Sigmoid colon (tissue), 7 donors: ENCODE results near the gene MECR. TPM values are rescaled to one million over a fixed set of nuclear protein-coding genes. Genes with fewer than 3 reads are reported as not detected.

Experiments used
- DNase-seq: peaks from one replicate; pipeline ENCODE4 v3.0.0-alpha.2; 2019
- H3K27ac ChIP-seq, 4 donors: fragments of 200-600 bp; sonication (generic); one replicate each; pipeline ENCODE4 v1.5.1; 2016 to 2019; ENCODE audit warnings: mild to moderate bottlenecking in 1 of 4
- H3K27me3 ChIP-seq, 3 donors: fragments of 200-600 bp; sonication (generic); one replicate each; pipeline ENCODE4 v1.5.1; 2019; ENCODE audit warnings: mild to moderate bottlenecking in 1 of 3
- H3K36me3 ChIP-seq, 4 donors: fragments of 200-600 bp; sonication (generic); one replicate each; pipeline ENCODE4 v1.5.1; 2016 to 2019
- H3K4me1 ChIP-seq, 4 donors: fragments of 200-600 bp; sonication (generic); one replicate each; pipeline ENCODE4 v1.5.1; 2017 to 2019
- H3K4me3 ChIP-seq, 4 donors: fragments of 200-600 bp; sonication (generic); one replicate each; pipeline ENCODE4 v1.5.1; 2017 to 2019; ENCODE audit warnings: mild to moderate bottlenecking in 2 of 4, moderate library complexity in 1 of 4
- H3K9me3 ChIP-seq, 4 donors: fragments of 200-600 bp in 3 of 4; sonication (generic) in 3 of 4; one replicate each; pipeline versions ENCODE4 v1.5.1 to v1.6.1; 2013 to 2019
- EP300 ChIP-seq, 4 donors: sonication (generic); formaldehyde crosslinking; IDR thresholded peaks; one replicate each; pipeline ENCODE4 v1.6.1; 2017; ENCODE audit warnings: antibody characterized with exemption in 4 of 4
- POLR2A ChIP-seq, 2 donors: fragments of 450-650 bp; IDR thresholded peaks; one replicate each; pipeline ENCODE4 v1.6.1; 2016; ENCODE audit warnings: antibody characterized with exemption in 2 of 2, mild to moderate bottlenecking in 2 of 2, moderate library complexity in 2 of 2
- POLR2AphosphoS5 ChIP-seq, 4 donors: sonication (generic); formaldehyde crosslinking; IDR thresholded peaks; one replicate each; pipeline ENCODE4 v1.6.1; 2017; ENCODE audit warnings: antibody characterized with exemption in 4 of 4
- whole genome bisulfite sequencing, 2 donors: extraction: QIAGEN DNeasy Blood & Tissue Kit; methylation state at CpG; one replicate each; pipeline ENCODE4 v1.1.7; 2013; 5-methylcytosine and 5-hydroxymethylcytosine counted together
- intact Hi-C: fragments of 100-400 bp; cut with DNase I; formaldehyde crosslinking; loops from one replicate; pipeline ENCODE4 v1.15.1; 2023
- polyA plus RNA-seq, 3 donors: library from polyadenylated mRNA; stranded (reverse); fragments of 200-250 nt; gene quantifications; one replicate each; pipeline ENCODE4 v1.2.3, GENCODE V29; 2013
- total RNA-seq, 4 donors: library from RNA; depleted of rRNA; stranded (reverse); fragments of >200 nt; gene quantifications; one replicate each; pipeline ENCODE4 v1.1.0, GENCODE V29; 2016
- TF ChIP-seq, protein P1 (sequence below), 4 experiments: fragments of 450-650 bp in 3 of 4; fragments of 200-600 bp in 1 of 4; IDR thresholded peaks; one replicate each; pipeline ENCODE4 v1.5.1; 2016 to 2019; ENCODE audit warnings: antibody characterized with exemption in 4 of 4, mild to moderate bottlenecking in 3 of 4, moderate library complexity in 2 of 4
- donor health status: healthy with polysubstance abuse.
- donor health status: Bipolar disorder and iron deficiency.
- donor health status: healthy.

The MECR gene
- total and polyA plus RNA-seq, 7 donors = 9.2 to 26.6 (median 17.1) TPM

DNA sequence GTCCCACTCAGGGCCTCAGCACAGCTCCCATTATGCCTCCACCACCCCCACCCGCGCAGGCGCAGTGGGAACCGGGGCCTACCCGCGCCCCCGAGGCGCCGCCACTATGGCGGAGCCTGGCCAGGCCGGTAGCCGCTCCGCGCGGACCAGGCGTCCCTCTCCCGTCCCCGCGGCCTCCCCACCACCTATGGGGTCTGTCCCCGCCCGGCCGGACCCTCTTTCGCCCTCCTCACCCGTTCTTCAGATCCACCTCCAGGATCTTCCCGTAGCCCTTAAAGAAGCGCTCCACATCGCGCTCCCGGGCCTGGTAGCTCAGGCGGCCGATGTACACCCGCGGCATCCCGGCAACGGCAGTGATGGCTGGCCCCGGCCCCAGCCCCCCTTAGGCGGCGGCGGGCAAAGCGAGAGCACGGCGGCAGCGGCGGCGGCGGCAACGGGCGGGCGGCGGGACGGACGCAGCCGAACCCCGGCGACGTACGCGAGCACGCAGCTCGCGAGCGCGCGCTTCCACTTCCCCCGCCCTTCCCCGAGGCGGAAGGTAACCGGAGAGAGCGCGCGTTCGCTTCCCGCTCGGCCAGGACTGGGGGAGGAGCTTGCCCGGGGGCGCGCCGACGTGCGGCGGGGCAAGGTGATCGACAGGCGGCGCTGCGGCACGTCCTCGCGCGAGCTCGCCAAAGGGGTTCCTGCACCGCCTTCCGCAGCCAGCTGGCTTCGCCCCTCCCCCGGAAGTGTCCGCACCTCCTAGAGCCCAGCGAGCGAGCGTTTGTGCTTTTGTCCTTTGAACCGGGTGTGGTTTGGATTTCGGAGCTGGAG is 49.1 kb downstream of the MECR start, which contains the start of gene SRSF4:
Gene SRSF4 (minus strand): TSS at position 488 of the 813 bp plus-strand sequence. CDS start 148 bp downstream, at position 340.
- Histone ChIP-seq H3K27me3 (no peaks in the 10 kb centered on the region), H3K36me3 (peaks cover 0 to 7% (median 0%) of the 10 kb centered on the region in 4 donors), H3K4me1 (peaks cover 0 to 49% (median 46%) of the 10 kb centered on the region in 4 donors), H3K27ac (peak within 1 kb of the TSS; percentile 98 to 100 (median 99)), H3K9me3 (no peaks in the 10 kb centered on the region), H3K4me3 (peak within 1 kb of the TSS; percentile 80 to 97 (median 92))
- WGBS, 2 donors = 0 to 1% methylated on average over 100 of the region's 100 CpGs
- peak; percentile 100 for DNase-seq
- TF ChIP-seq POLR2AphosphoS5 (IDR thresholded peaks at IDR 0.05) (peak; percentile 62 to 91 (median 82)), POLR2A (IDR thresholded peaks at IDR 0.05) (peak; percentile 18 to 35), EP300 (IDR thresholded peaks at IDR 0.05) (no peak)
- TF ChIP-seq, protein P1, sequence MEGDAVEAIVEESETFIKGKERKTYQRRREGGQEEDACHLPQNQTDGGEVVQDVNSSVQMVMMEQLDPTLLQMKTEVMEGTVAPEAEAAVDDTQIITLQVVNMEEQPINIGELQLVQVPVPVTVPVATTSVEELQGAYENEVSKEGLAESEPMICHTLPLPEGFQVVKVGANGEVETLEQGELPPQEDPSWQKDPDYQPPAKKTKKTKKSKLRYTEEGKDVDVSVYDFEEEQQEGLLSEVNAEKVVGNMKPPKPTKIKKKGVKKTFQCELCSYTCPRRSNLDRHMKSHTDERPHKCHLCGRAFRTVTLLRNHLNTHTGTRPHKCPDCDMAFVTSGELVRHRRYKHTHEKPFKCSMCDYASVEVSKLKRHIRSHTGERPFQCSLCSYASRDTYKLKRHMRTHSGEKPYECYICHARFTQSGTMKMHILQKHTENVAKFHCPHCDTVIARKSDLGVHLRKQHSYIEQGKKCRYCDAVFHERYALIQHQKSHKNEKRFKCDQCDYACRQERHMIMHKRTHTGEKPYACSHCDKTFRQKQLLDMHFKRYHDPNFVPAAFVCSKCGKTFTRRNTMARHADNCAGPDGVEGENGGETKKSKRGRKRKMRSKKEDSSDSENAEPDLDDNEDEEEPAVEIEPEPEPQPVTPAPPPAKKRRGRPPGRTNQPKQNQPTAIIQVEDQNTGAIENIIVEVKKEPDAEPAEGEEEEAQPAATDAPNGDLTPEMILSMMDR (IDR thresholded peaks at IDR 0.05) = peak in 3 of 4 experiments; percentile 50 to 66 (median 64)
- intact Hi-C loops = loop anchor here (1.0 to 10.0 kb wide), 4 partner anchors 21 to 537 kb away; partner anchors contain the start of genes RNU11, TAF12 and TMEM200B

DNA sequence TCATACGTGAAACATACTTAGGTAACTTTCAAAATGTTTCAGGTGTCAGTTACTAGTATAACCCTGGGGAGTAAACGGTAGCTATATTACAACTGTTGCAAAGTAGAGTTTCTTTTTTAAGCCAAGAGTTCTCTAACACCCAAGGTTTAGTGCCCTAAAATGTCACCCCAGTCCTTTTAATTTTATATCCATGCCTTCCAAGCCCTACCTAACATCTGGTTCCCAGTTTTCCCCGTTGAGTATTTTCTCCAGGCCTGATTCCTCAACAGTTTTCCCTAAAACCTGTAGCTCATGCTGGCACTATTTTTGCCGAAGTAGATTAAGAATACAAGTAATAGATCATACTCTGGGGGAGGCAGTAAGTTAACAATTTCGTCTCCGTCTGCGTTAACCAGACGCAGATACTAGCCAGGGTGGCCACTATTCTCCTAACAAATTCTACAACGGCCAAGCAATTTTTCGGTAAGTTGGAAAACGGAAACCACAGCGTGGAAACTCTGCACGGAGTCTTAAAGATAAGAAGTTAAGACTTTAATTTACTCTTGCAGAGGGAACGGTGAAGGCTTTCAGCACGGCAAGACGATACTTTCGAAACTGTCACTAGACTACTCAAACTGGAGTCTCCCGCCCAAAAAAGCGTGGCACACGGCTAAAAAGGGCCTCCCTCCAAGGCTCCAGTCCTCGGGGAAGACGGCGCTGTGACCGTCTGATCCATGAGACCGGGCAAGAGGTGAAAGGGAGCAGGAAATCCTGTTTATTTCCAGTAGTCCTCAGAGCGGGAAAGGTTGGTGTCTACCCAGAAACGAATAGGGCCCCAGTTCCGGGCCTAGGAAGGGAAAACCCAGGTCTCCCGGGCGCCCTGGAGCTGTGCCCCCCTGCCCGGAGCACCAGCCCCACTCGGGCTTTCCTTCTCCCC is 50.0 kb downstream of the MECR start:
- TF ChIP-seq POLR2A (IDR thresholded peaks at IDR 0.05) (no peak), EP300 (IDR thresholded peaks at IDR 0.05) (no peak), POLR2AphosphoS5 (IDR thresholded peaks at IDR 0.05) (no peak)
- TF ChIP-seq, protein P1 (IDR thresholded peaks at IDR 0.05) = no peak
- 0% methylated on average over 32 of the region's 32 CpGs for WGBS, 2 donors
- no peaks in the 10 kb centered on the region for H3K9me3 ChIP-seq
- H3K4me3 ChIP-seq = peak overlapping the region; percentile 80 to 97 (median 92)
- peak overlapping the region; percentile 98 to 100 (median 99) for H3K27ac ChIP-seq
- intact Hi-C loops = loop anchor here (1.0 to 10.0 kb wide), 3 partner anchors 57 to 536 kb away; partner anchors contain the start of genes RNU11, TAF12 and TMEM200B
- no peak for DNase-seq
- no peaks in the 10 kb centered on the region for H3K27me3 ChIP-seq
- H3K36me3 ChIP-seq = peaks cover 0 to 7% (median 0%) of the 10 kb centered on the region in 4 donors
- H3K4me1 ChIP-seq = peaks cover 0 to 57% (median 54%) of the 10 kb centered on the region in 4 donors

DNA sequence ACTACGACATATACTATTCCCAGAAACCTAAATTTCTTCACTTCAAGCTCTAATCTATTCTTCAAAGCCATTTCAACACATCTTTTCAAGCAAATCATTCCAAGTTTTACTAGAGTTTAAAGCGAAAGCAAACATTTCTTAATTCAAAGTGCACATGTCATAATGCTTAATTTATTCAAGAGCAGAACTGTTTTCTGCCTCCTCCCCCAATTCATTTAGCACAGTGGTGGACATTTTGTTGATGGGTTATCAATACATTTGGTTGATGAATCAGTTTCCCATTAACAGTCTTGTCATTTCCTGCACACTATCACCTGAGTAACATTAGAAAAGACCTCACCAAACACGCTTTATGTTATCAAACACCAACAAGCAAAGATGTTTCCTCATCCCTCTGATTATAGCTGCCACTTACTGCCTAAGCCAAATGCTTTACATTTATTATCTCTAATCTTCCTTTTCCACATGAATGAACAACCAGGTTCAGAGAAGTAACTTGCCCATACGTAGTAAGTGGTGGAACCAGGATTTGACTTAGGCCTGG is 51.0 kb downstream of the MECR start:
- no peak for DNase-seq
- 9 to 21% methylated on average over 4 of the region's 4 CpGs for WGBS, 2 donors
- TF ChIP-seq POLR2A (IDR thresholded peaks at IDR 0.05) (no peak), POLR2AphosphoS5 (IDR thresholded peaks at IDR 0.05) (no peak), EP300 (IDR thresholded peaks at IDR 0.05) (no peak)
- TF ChIP-seq, protein P1 (IDR thresholded peaks at IDR 0.05) = no peak

More for the DNA sequence above, 51.0 kb downstream of the MECR start:
- H3K9me3 ChIP-seq = no peaks in the 10 kb centered on the region
- peak overlapping the region; percentile 80 to 97 (median 92) for H3K4me3 ChIP-seq
- intact Hi-C loops = loop anchor here (5.0 to 10.0 kb wide), 3 partner anchors 125 to 535 kb away; partner anchors contain the start of genes RNU11 and TAF12
- H3K36me3 ChIP-seq = peaks cover 0 to 7% (median 0%) of the 10 kb centered on the region in 4 donors
- H3K4me1 ChIP-seq = peaks cover 0 to 59% (median 55%) of the 10 kb centered on the region in 4 donors
- no peaks in the 10 kb centered on the region for H3K27me3 ChIP-seq
- H3K27ac ChIP-seq = peak overlapping the region; percentile 98 to 100 (median 99)
